ENCODE measurements around the gene SEC23IP. TPM values are rescaled to one million over a fixed set of nuclear protein-coding genes. Genes with fewer than 3 reads are reported as not detected.

SEC23IP gene
- total and polyA plus RNA-seq, 8 donors = 5.5 to 32.8 (median 18.5) TPM

GRCh38 chr10:119970963-119971362, 78.4 kb downstream of the SEC23IP start:
- ATAC-seq (no peak), DNase-seq (no peak), FAIRE-seq (no peak)
- intact Hi-C loops (cut with DNase I) = no loop called here
- 93 to 96% methylated on average over 1 of the region's 1 CpG for WGBS, 2 donors
- no peak overlapping the region for H3K27ac ChIP-seq
- no peaks in the 10 kb centered on the region for H3K9me3 ChIP-seq
- no peaks in the 10 kb centered on the region for H3K27me3 ChIP-seq
- H3K4me1 ChIP-seq = no peaks in the 10 kb centered on the region
- no peak overlapping the region for H3K4me3 ChIP-seq
- H3K36me3 ChIP-seq = no peaks in the 10 kb centered on the region
- TF ChIP-seq CTCF (IDR thresholded peaks at IDR 0.05) = no peak

GRCh38 chr10:119973281-119973680, 80.8 kb downstream of the SEC23IP start:
- Histone ChIP-seq H3K36me3 (no peaks in the 10 kb centered on the region), H3K4me3 (no peak overlapping the region), H3K4me1 (no peaks in the 10 kb centered on the region), H3K9me3 (no peaks in the 10 kb centered on the region), H3K27me3 (no peaks in the 10 kb centered on the region), H3K27ac (no peak overlapping the region)
- ATAC-seq = no peak
- no peak for DNase-seq
- intact Hi-C loops (cut with DNase I) = no loop called here
- 70 to 83% methylated on average over 5 of the region's 5 CpGs for WGBS, 2 donors
- FAIRE-seq = no peak
- TF ChIP-seq CTCF (IDR thresholded peaks at IDR 0.05) = no peak

- ATAC-seq (no peak), FAIRE-seq (no peak)
- TF ChIP-seq CTCF (IDR thresholded peaks at IDR 0.05) = no peak
Observed at GRCh38 chr10:119976421-119976820, 83.9 kb downstream of the SEC23IP start.

GRCh38 chr10:119980956-119981750, 88.6 kb downstream of the SEC23IP start:
- H3K4me3 ChIP-seq = no peak overlapping the region
- WGBS, 2 donors = 38 to 43% methylated on average over 5 of the region's 5 CpGs

More at GRCh38 chr10:119976421-119976820, 83.9 kb downstream of the SEC23IP start:
- no peak overlapping the region for H3K27ac ChIP-seq
- H3K27me3 ChIP-seq = no peaks in the 10 kb centered on the region
- H3K4me3 ChIP-seq = no peak overlapping the region
- H3K36me3 ChIP-seq = no peaks in the 10 kb centered on the region
- 73 to 82% methylated on average over 3 of the region's 3 CpGs for WGBS, 2 donors
- H3K9me3 ChIP-seq = no peaks in the 10 kb centered on the region
- DNase-seq = no peak
- no peaks in the 10 kb centered on the region for H3K4me1 ChIP-seq
- intact Hi-C loops (cut with DNase I) = no loop called here

More at GRCh38 chr10:119980956-119981750, 88.6 kb downstream of the SEC23IP start:
- Histone ChIP-seq H3K36me3 (no peaks in the 10 kb centered on the region), H3K9me3 (no peaks in the 10 kb centered on the region), H3K27ac (no peak overlapping the region), H3K27me3 (no peaks in the 10 kb centered on the region), H3K4me1 (no peaks in the 10 kb centered on the region)
- intact Hi-C loops (cut with DNase I) = no loop called here
- no peak for ATAC-seq
- no peak for DNase-seq
- FAIRE-seq = no peak
- TF ChIP-seq CTCF (IDR thresholded peaks at IDR 0.05) = no peak
